Lower leg skin (tissue), 4 donors: ENCODE measurements around the gene TTC21A. TPM values are rescaled to one million over a fixed set of nuclear protein-coding genes. Genes with fewer than 3 reads are reported as not detected.

Experiments used
- DNase-seq, 2 donors: peaks; one replicate each; pipeline ENCODE4 v3.0.0-alpha.2; 2019; ENCODE audit warnings: low spot score in 2 of 2
- H3K4me3 ChIP-seq: fragments of 200-600 bp; sonication (generic); 2 replicates; pipeline ENCODE4 v1.5.1; 2017; ENCODE audit warnings: mild to moderate bottlenecking, low read depth; ENCODE audit not compliant: poor library complexity, severe bottlenecking
- POLR2A ChIP-seq, 2 donors: fragments of 450-650 bp; IDR thresholded peaks; one replicate each; pipeline ENCODE4 v1.6.1; 2016 to 2017; ENCODE audit warnings: antibody characterized with exemption in 2 of 2, mild to moderate bottlenecking in 1 of 2, moderate library complexity in 1 of 2
- WGBS, 2 donors: methylation state at CpG; one replicate each; pipeline ENCODE4 v1.1.5; 2018; 5-methylcytosine and 5-hydroxymethylcytosine counted together
- intact Hi-C: fragments of 100-400 bp; cut with DNase I; formaldehyde crosslinking; loops from one replicate; pipeline ENCODE4 v1.15.0; 2023; ENCODE audit warnings: low total_unique reads
- total RNA-seq, 4 donors: library from RNA; depleted of rRNA; stranded (reverse); fragments of >200 nt; gene quantifications; one replicate each; pipeline ENCODE4 v1.1.0, GENCODE V29; 2016
- TF ChIP-seq, protein P1 (sequence below), 3 donors: fragments of 450-650 bp; IDR thresholded peaks; one replicate each; pipeline ENCODE4 v1.5.1; 2016; ENCODE audit warnings: antibody characterized with exemption in 3 of 3, mild to moderate bottlenecking in 3 of 3, moderate library complexity in 2 of 3

Gene TTC21A
- total RNA-seq, 4 donors from 2014 or later = 2.7 to 5.6 (median 4.9) TPM

- 50 to 55% methylated on average over 6 of the region's 6 CpGs for WGBS, 2 donors
- intact Hi-C loops = loop anchor here (5.0 kb wide), 1 partner anchor 166 kb away; no protein-coding TSS in a partner anchor
- H3K4me3 ChIP-seq = no peak overlapping the region
- DNase-seq = no peak
- no peak for TF ChIP-seq POLR2A (IDR thresholded peaks at IDR 0.05)
- TF ChIP-seq, protein P1, sequence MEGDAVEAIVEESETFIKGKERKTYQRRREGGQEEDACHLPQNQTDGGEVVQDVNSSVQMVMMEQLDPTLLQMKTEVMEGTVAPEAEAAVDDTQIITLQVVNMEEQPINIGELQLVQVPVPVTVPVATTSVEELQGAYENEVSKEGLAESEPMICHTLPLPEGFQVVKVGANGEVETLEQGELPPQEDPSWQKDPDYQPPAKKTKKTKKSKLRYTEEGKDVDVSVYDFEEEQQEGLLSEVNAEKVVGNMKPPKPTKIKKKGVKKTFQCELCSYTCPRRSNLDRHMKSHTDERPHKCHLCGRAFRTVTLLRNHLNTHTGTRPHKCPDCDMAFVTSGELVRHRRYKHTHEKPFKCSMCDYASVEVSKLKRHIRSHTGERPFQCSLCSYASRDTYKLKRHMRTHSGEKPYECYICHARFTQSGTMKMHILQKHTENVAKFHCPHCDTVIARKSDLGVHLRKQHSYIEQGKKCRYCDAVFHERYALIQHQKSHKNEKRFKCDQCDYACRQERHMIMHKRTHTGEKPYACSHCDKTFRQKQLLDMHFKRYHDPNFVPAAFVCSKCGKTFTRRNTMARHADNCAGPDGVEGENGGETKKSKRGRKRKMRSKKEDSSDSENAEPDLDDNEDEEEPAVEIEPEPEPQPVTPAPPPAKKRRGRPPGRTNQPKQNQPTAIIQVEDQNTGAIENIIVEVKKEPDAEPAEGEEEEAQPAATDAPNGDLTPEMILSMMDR (IDR thresholded peaks at IDR 0.05) = no peak
These were observed 19.1 kb downstream of the TTC21A start for GRCh38 chr3:39126532-39127071.

DNA sequence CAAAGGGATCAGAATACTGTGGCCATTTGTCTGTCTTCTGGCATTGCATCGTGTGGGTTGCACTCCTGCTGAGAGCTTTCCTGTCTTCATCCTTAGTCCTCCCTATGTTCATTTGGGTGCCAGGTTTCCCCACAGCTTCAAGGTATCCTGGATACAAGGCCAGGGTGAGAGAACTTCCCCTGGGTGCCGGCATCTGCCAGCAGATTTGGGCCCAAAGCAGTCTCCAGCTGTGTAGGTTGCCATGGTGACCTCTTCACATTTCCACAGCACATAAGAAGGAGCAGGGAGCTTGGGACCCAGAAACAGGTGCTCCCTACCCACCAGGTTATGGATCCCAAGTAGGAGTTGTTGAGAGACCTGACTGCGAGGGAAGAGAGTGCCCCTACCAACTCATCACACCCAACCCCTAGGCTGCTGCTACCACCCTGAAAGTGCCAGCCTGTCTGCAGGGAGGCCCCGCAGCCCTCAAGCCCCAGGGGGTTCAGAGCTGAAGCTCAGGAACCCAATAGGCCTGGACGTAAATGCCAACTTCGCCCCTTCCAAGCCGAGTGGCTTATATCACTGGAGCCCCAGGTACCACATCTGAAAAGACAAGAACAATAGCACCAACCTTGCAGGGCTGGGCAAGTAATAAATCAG is 19.9 kb downstream of the TTC21A start:
- no peak for TF ChIP-seq POLR2A (IDR thresholded peaks at IDR 0.05)
- TF ChIP-seq, protein P1 (IDR thresholded peaks at IDR 0.05) = no peak
- H3K4me3 ChIP-seq = no peak overlapping the region
- WGBS, 2 donors = 76 to 82% methylated on average over 7 of the region's 7 CpGs
- no peak for DNase-seq
- intact Hi-C loops = loop anchor here (5.0 kb wide), 1 partner anchor 165 kb away; no protein-coding TSS in a partner anchor

DNA sequence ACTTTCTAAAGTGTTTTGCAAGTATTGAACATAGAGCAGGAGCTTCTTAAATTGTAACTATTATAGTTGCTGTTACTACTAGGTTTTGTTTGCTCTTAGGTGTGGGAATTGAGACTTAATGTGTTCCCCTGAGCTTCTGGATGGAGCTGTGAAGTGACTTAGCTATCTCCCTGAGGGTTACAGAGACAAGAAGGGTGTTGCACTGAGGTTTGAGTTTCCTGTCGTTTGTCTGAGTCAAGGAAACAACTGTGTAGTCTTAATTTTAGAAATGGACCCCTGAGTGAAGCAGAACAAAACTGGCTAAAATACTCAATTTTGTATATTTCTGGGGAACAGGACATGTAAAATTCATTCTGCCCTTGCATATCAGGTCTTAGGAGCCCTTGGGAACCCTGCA is 20.4 kb downstream of the TTC21A start:
- intact Hi-C loops = loop anchor here (5.0 kb wide), 1 partner anchor 164 kb away; no protein-coding TSS in a partner anchor
- no peak for DNase-seq

GRCh38 chr3:39128951-39129350 is 21.5 kb downstream of the TTC21A start:
- TF ChIP-seq, protein P1 (IDR thresholded peaks at IDR 0.05) = no peak
- no peak for TF ChIP-seq POLR2A (IDR thresholded peaks at IDR 0.05)
- intact Hi-C loops = loop anchor here (5.0 kb wide), 1 partner anchor 163 kb away; no protein-coding TSS in a partner anchor
- WGBS, 2 donors = 95 to 97% methylated on average over 7 of the region's 7 CpGs
- no peak for DNase-seq
- no peak overlapping the region for H3K4me3 ChIP-seq

More for the DNA sequence above, 20.4 kb downstream of the TTC21A start:
- WGBS, 2 donors = 50 to 53% methylated on average over 1 of the region's 1 CpG
- TF ChIP-seq POLR2A (IDR thresholded peaks at IDR 0.05) = no peak
- TF ChIP-seq, protein P1 (IDR thresholded peaks at IDR 0.05) = no peak
- H3K4me3 ChIP-seq = no peak overlapping the region

GRCh38 chr3:39130026-39130425 is 22.5 kb downstream of the TTC21A start:
- no peak overlapping the region for H3K4me3 ChIP-seq
- WGBS, 2 donors = 89 to 95% methylated on average over 6 of the region's 6 CpGs
- TF ChIP-seq, protein P1 (IDR thresholded peaks at IDR 0.05) = no peak
- TF ChIP-seq POLR2A (IDR thresholded peaks at IDR 0.05) = no peak
- intact Hi-C loops = no loop called here
- DNase-seq = no peak
